ENCODE results near the gene CDH23. TPM values are rescaled to one million over a fixed set of nuclear protein-coding genes. Genes with fewer than 3 reads are reported as not detected.

The CDH23 gene
- total and polyA plus RNA-seq, 10 of the 15 experiments (the other 5 are each of a cell fraction or from before 2014, with no cell fraction given), result 0.09 to 0.40 (median 0.15) TPM; not detected in 1

GRCh38 chr10:71516890-71517289, 120.2 kb downstream of the CDH23 start:
- Histone ChIP-seq H4K20me1 (ENCODE audit: control insufficient read depth, insufficient read depth) (no peaks in the 10 kb centered on the region), H2AFZ (ENCODE audit: control insufficient read depth, low read depth, low read length) (no peak overlapping the region), H3K9ac (ENCODE audit: control insufficient read depth, insufficient read depth, low read length) (no peak overlapping the region), H3K27me3 (replicated peaks in 1 of 2; ENCODE audit: control insufficient read depth in 2 of 2, insufficient read depth in 2 of 2, low read length in 1 of 2) (peaks cover 0 to 2% of the 10 kb centered on the region in 2 experiments; a peak in 3 of 4 replicates), H3K9me3 (replicated peaks; ENCODE audit: control insufficient read depth, insufficient read depth, low read length) (no peaks in the 10 kb centered on the region), H3K4me3 (no peak overlapping the region), H3K36me3 (ENCODE audit: control insufficient read depth in 2 of 2, insufficient read depth in 2 of 2, low read length in 1 of 2) (no peaks in the 10 kb centered on the region), H3K79me2 (ENCODE audit: control insufficient read depth, insufficient read depth, low read length) (no peaks in the 10 kb centered on the region), H3K4me2 (ENCODE audit: control insufficient read depth, insufficient read depth) (no peak overlapping the region), H3K4me1 (ENCODE audit: control insufficient read depth, insufficient read depth, low read length) (no peaks in the 10 kb centered on the region), H3K27ac (ENCODE audit: control insufficient read depth, insufficient read depth) (no peak overlapping the region)
- intact Hi-C loops (cut with micrococcal nuclease; ENCODE audit: unreplicated experiment) (no loop called here), in situ Hi-C loops (cut with MboI) (no loop called here)
- SMC1A ChIA-PET (ENCODE audit: uncharacterized antibody, unreplicated experiment), result interaction anchor here (1.4 kb wide), 1 partner anchor 9 kb away, joined by 5 read pairs; no protein-coding TSS in a partner anchor
- TF ChIP-seq JUNB (IDR thresholded peaks at IDR 0.05) (no peak), SMARCA5 (IDR thresholded peaks at IDR 0.05) (no peak), CHD2 (IDR thresholded peaks at IDR 0.05; ENCODE audit: borderline replicate concordance, low read depth, low read length) (no peak), IRF5 (IDR thresholded peaks at IDR 0.05; ENCODE audit: borderline replicate concordance) (no peak), ASH2L (IDR thresholded peaks at IDR 0.05; ENCODE audit: borderline replicate concordance, low read depth) (no peak), ZNF687 (IDR thresholded peaks at IDR 0.05) (no peak)
- ATAC-seq (no peak), FAIRE-seq (no peak), DNase-seq (ENCODE audit: low read depth, low spot score) (no peak)
- WGBS (ENCODE audit: insufficient coverage, insufficient replicate concordance, low lambda C conversion rate, missing lambda C conversion rate), result 21% methylated on average over 8 of the region's 8 CpGs
- RAD21 ChIA-PET (ENCODE audit: unreplicated experiment), result interaction anchor here (0.8 kb wide), 1 partner anchor 198 kb away, joined by 3 read pairs; the partner anchor contains the start of gene SLC29A3
- POLR2A ChIA-PET, result no interaction called here
- CTCF ChIA-PET, result interaction anchor here (1.1 kb wide), 1 partner anchor 53 kb away, joined by 3 read pairs; no protein-coding TSS in a partner anchor
- BruUV-seq (replicated peaks), result no TSS peak

Measured in GM12878 (cell line).